GM12892 (cell line): Measurements from ENCODE around the gene VSIG8.

Experiments
- DNase-seq: peaks from one replicate; pipeline ENCODE4 v3.0.0; 2011; ENCODE audit not compliant: insufficient read length
- FAIRE-seq: peaks from 2 replicates; lab custom pipeline; 2011; peaks lifted over from hg19 to GRCh38; lab: Jason Lieb, UNC
- POLR2A ChIP-seq: IDR thresholded peaks from 2 replicates; pipeline ENCODE4 v1.6.1; 2011; ENCODE audit warnings: low read depth, low read length, control low read depth
- POLR2AphosphoS5 ChIP-seq: IDR thresholded peaks from 2 replicates; pipeline ENCODE4 v1.6.1; 2011; ENCODE audit warnings: low read depth, low read length, control low read depth
- TAF1 ChIP-seq: IDR thresholded peaks from 2 replicates; pipeline ENCODE4 v1.6.1; 2011; ENCODE audit warnings: low read depth, mild to moderate bottlenecking, control low read depth, low read length, borderline replicate concordance

VSIG8 gene

DNA sequence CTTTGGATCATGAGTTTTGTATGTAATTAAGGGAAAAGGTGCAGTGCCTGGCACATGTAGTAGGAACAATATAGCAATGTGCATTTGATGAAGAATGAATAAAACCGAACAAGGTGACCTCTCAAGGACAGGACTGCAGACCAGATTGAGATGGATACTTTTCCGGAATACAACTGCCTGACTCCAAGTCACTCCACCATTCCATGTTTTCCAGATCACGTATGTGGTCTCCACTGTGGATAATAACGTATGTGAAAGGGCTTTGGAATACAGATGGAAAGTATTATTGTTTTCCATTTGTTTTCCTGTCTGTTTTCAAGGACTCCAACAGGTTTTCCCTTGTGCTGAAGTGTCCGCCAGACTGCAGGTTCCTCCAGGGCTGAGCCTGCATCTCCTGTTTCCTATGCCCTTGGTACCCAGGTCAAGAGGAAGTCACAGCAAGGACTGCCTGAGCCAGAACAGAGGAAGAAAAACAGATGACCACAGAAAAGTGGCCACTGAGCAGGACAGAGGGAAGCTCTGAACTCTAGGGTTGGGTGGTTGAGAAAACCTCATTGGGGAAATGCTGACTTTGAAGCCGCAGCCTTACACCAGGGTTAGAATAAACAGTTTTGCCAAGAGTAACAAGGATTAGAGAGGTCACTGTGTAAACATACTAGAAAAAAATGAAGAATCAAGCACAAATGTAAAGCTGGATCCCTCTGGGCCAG lies 33.5 kb upstream of the VSIG8 start:
- DNase-seq (no peak), FAIRE-seq (no peak)
- TF ChIP-seq POLR2AphosphoS5 (no peak), TAF1 (no peak), POLR2A (no peak)

DNA sequence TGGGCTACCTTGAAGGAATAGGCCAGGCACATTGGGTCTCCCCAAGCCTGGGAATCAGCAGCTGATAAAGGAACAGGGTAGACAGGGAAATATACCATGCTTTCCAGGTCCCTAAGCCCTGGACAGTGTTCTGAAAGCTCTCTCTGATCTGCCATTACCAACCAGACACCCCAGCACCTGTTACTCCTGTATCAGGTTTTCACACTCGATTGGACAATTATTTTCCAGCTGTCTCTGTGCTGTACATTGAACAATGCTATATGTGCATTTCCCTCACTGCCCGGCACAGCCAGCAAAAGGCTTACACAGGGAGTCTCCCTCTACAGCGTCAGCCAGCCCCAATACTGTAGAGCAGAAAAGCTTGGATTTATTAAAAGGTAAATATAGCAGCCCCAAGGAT lies 32.8 kb upstream of the VSIG8 start:
- TF ChIP-seq TAF1 (no peak), POLR2AphosphoS5 (no peak), POLR2A (no peak)
- FAIRE-seq (no peak), DNase-seq (no peak)

DNA sequence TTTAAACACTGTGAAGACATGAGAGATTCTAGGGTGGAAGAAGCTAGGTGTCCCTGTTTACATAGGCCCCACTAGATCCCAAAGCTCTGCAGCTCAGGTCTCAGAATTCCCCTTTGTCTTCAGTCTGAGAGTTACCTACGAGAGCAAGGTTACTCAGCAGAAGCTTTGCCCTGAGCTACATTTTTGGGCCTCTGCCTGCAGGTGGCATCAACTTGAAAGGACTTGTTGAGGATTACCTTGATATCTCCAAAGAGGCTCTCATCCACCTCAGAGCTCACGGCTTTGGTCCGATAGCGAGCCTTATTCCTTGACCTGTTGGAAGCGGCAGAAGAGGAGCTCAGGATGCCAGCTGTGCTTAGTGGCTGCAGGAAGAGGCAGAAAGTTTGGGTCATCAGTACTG lies 30.5 kb upstream of the VSIG8 start:
- TF ChIP-seq POLR2A (no peak), TAF1 (no peak), POLR2AphosphoS5 (no peak)
- FAIRE-seq (no peak), DNase-seq (no peak)

DNA sequence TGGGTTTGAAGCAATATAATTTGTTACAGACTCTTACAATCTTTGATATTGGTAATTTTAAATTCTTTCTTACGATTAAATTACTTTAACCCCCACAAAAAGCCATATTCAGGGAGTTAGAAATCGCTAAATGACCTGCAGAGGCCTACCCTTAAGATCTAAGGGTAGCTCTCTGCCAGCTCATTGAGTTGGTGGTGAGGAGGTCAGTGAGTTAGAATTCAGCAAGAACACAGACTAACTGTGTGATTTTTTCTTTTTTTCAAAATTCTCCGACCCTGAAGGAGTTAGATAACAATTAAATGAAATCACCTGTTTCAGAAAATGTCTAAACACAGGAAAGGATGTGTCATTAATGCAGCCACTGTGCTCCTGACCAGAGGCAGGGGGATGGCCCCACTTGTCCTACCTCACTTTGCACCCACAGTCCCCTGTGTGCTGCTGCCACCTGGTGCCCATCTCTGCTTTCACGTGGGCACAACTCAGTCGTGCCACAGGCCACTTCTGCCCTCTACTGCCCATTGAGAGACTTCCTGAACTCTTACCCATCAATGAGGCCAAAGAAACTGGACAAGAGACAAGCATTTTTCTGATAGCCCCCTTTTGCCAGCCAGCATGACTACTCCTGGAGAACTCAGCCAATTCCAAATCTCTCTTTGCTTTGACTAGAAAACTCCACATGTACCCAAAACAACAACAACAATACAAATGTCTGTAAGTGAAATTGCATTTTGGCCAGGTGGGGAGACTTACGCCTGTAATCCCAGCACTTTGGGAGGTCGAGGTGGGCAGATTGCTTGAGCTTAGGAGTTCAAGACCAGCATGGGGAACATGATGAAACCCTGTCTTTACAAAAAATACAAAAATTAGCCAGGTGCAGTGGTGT lies 29.1 kb upstream of the VSIG8 start:
- FAIRE-seq: peak; percentile 95
- TF ChIP-seq POLR2AphosphoS5 (no peak), TAF1 (no peak), POLR2A (no peak)

DNA sequence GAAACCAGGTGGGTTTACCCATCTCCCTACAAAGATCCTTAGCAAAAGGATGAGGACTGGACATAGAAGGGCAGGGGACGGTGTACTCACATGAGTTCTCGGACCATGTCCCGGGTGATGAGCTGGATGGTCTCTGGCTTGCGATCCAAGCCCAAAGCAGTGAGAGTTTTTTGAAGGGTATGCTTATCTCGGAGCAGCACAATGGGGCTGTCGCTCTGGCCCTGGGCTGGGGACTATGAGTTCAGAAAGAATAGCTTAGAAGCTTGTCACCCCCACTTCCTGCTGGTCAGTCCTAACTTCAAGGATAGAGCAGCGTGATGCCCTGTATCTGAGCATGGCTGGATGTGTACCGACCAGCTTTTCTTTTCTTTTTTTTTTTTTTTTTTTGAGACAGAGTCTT lies 27.9 kb upstream of the VSIG8 start:
- FAIRE-seq (no peak), DNase-seq (no peak)
- TF ChIP-seq TAF1 (no peak), POLR2AphosphoS5 (no peak), POLR2A (no peak)

More for the DNA sequence above, 29.1 kb upstream of the VSIG8 start:
- DNase-seq: no peak

DNA sequence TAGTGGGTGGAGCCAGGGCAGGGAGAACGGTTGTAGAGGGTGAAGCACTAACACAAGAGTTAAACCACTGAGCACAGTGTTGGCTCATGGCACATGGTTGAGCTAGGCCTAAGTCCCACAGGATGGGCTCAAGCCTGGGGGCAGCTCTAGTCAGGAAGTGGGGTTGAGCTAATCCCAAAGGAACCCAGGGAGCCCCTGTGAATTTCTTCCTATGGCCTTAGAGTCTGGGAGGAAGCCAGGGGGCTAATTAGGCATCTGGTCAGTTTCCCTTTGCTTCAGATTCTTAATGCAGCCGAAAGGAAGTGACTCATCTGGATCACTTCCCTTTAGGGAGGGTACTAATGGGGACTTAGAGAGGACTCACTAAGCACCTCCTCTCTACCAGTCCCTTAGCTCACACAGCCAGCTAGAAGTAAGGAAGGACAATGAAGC lies 27.4 kb upstream of the VSIG8 start:
- TF ChIP-seq POLR2AphosphoS5 (no peak), POLR2A (0 out of 2 replicates have a peak, but pooled peaks have one; percentile 22)
- DNase-seq (peak; percentile 54), FAIRE-seq (no peak)

DNA sequence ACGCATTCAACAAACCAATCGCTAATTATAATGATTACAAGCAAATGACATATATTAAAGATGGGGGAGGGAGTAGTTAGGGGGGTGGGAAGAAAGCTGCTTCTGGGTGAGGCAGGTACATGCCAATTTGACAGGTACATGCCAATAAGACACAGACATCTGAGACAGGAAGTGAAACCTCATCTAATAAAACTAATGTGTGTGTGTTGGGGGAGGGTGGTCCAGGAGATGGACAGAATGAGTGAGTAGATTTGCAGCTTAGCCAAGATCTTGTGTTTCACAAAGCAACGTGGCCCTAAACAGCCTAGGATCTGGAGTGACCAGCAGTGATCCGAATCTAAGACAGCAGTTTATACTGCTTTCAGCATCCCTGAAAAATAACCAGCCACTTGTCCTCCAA lies 26.7 kb upstream of the VSIG8 start:
- FAIRE-seq (peak; percentile 62), DNase-seq (no peak)
- TF ChIP-seq POLR2A: no peak
- TF ChIP-seq TAF1: no peak

DNA sequence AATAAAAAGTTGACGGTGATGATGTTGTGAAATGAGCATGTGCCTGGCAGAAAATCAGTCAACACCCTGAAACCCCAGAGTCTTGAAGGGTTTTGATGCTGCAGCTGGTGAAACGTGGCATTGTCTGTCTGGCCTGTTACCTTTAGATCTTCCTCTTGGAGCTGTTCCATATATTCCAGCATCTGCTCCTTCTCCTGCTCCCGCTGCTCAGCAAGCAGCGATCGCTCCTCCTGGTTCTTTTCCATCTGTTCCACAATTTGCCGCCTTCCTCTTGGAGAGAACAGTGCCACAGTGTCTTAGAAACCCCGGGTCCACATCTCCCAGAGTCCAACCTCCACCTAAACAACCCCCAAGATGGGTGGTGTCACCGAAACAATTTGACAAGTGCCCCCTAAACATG lies 21.8 kb upstream of the VSIG8 start:
- FAIRE-seq: no peak
- TF ChIP-seq POLR2A: no peak
- no peak for DNase-seq

DNA sequence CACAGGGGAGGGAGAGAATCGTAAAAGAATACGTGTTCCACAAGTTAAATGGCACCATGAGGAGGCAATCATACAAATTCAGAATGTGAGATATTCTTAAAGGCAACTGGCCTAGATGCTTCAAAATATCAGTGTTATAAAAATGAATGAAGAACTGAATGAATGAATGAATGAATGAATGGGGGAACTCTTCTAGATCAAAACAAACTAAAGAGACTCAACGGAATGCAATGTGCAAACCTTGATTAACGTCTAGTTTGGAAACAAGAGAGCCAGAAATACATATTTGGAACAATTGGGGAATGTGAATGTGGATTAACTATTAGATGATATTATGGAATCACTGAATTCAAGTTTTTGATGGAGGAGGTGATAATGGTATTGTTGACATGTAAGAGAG lies 20.7 kb upstream of the VSIG8 start:
- DNase-seq: no peak
- no peak for TF ChIP-seq POLR2A
- no peak for TF ChIP-seq TAF1
- no peak for TF ChIP-seq POLR2AphosphoS5
- FAIRE-seq: no peak

DNA sequence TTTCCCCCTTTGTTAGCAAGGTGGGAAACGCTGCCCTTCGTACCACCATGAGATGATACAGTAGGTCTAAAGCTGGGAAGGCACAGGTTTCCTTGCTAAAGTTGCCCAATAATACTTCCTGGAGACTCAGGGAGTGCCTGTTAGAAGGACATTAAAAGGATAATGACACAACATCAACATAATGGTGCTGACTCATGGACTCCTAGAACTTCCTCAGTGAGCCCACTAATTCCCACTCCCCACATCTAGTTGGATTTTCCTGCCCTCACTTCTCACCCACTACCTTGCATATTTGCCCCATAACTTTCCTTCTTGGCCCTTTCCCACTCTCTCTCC lies 20.0 kb upstream of the VSIG8 start:
- no peak for DNase-seq
- FAIRE-seq: no peak
- no peak for TF ChIP-seq POLR2AphosphoS5
- TF ChIP-seq TAF1: no peak
- no peak for TF ChIP-seq POLR2A

DNA sequence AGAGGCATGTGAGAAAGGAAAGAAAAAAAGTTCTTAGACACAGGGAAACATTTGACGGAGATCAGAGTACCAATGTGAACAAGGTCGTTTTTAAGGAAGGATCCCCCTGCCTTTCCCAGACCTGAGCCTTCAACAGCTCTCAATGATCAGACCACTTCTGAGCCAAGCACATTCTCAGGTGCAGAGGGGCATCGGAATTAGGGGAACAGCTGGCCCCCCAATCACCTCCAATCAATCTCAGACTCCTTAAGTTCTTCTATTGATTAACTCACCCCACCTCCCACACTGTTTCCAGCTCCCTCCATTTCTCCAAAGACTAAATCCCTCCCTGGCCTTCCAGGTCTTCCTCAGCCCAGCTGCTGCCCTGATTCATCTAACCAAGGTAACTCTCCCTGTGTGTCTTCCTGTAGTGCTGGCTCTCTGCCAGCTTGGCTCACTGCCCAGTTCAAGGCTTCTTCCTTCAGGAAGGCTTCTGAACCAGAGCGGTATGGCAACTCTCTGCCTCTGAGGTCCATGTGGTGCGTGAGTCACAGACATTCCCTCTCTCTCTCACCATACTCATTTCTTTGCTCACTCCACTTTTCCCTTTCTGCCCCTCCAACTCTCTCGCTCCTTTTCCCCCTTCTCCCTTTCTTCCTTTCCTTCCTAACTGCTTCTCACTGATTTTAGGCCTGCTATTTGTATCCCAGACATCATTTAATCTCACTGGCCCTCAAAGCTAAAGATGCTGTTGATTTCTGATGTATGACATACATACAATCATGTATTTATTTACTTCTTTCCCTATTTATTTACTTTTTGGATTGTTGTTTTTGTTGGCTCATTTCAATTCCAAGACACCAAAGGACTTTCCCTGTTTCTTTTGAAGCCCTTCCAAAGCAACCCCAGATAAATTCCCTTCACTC lies 19.4 kb upstream of the VSIG8 start:
- TF ChIP-seq TAF1 (no peak), POLR2AphosphoS5 (no peak), POLR2A (no peak)
- no peak for DNase-seq
- FAIRE-seq: no peak
